ENCODE results near the gene DHX35. TPM values are rescaled to one million over a fixed set of nuclear protein-coding genes. Genes with fewer than 3 reads are reported as not detected.

The DHX35 gene
- total and polyA plus RNA-seq, 4 donors = 13.6 to 14.8 (median 14.2) TPM

DNA sequence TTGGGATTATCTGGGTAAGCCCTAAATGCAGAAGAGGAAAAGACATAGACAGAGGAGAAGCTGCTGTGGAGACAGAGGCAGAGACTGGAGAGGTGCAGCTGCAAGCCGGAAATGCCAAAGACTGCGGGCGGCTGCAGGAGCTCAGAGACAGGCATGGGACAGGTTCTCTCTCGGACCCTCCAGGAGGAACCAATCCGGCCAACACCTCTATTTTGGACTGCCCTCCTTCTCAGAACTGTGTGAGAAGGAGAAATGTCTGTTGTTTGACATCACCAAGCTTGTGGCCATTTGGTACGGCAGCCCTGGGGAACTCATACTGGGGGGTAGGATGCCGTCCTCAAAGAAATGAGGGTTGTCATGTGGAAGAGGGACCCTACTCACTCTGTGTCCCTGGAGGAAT lies 95.0 kb downstream of the DHX35 start:
- Histone ChIP-seq H3K9me3 (ENCODE audit: control insufficient read depth, insufficient read depth, low read length) (no peaks in the 10 kb centered on the region), H3K4me3 (ENCODE audit: low read depth, low read length) (no peak overlapping the region), H3K27ac (ENCODE audit: low read depth, low read length) (no peak overlapping the region), H3K27me3 (ENCODE audit: control insufficient read depth, insufficient read depth, low read length) (peaks cover 3% of the 10 kb centered on the region), H3K4me1 (ENCODE audit: control insufficient read depth, insufficient read depth, low read length) (no peaks in the 10 kb centered on the region), H3K36me3 (ENCODE audit: control insufficient read depth, insufficient read depth, low read length) (no peaks in the 10 kb centered on the region)
- DNase-seq (ENCODE audit: low read depth in 4 of 6, low spot score in 6 of 6) = no peak
- 67% methylated on average over 3 of the region's 7 CpGs for WGBS (ENCODE audit: insufficient coverage)

DNA sequence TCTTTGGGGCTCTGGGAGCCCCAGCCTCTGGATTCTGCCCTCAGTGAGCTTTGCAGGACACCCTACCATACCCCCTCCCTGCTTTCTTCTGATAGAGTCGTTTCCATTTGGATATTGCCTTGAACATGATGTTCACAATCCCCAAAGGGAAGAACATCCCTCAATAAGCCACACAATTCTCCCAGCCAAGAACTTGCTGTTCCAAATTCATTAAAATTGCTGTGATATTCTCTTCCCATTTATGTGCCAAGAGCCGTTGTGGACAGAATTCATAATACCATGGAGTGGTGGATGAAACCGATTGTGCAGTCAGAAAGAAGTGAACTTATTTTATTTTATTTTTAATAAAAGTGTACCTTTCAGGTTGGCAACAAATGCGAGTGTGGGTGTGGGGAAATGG lies 95.8 kb downstream of the DHX35 start:
- no peak overlapping the region for H3K27ac ChIP-seq (ENCODE audit: low read depth, low read length)
- 25% methylated on average over 1 of the region's 4 CpGs for WGBS (ENCODE audit: insufficient coverage)
- H3K36me3 ChIP-seq (ENCODE audit: control insufficient read depth, insufficient read depth, low read length) = no peaks in the 10 kb centered on the region
- peak in 2 of 6 donors; percentile 23 to 44 for DNase-seq (ENCODE audit: low read depth in 4 of 6, low spot score in 6 of 6)
- H3K27me3 ChIP-seq (ENCODE audit: control insufficient read depth, insufficient read depth, low read length) = peaks cover 3% of the 10 kb centered on the region
- H3K4me1 ChIP-seq (ENCODE audit: control insufficient read depth, insufficient read depth, low read length) = no peaks in the 10 kb centered on the region
- H3K9me3 ChIP-seq (ENCODE audit: control insufficient read depth, insufficient read depth, low read length) = no peaks in the 10 kb centered on the region
- H3K4me3 ChIP-seq (ENCODE audit: low read depth, low read length) = no peak overlapping the region

DNA sequence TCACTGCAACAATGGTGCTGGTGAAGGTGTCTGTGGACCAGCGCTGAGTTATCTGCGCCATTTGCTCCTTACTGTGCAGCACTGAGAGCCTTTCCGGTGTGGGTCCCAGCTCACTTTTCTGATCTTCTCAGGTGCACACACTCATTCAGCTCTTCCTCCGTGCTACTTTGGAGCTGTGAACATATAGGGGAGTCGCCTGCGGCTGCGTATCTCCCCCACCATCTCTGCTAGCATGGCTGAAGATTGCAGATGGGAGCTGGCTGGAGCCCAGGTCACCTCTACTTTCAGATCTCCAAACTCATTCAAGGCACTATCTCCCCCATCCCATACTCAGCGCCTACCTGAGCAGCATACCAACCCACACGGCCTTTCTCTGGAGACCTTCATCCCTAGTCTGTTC lies 96.9 kb downstream of the DHX35 start:
- Histone ChIP-seq H3K4me3 (ENCODE audit: low read depth, low read length) (no peak overlapping the region), H3K4me1 (ENCODE audit: control insufficient read depth, insufficient read depth, low read length) (no peaks in the 10 kb centered on the region), H3K27me3 (ENCODE audit: control insufficient read depth, insufficient read depth, low read length) (peaks cover 3% of the 10 kb centered on the region), H3K9me3 (ENCODE audit: control insufficient read depth, insufficient read depth, low read length) (no peaks in the 10 kb centered on the region), H3K27ac (ENCODE audit: low read depth, low read length) (no peak overlapping the region), H3K36me3 (ENCODE audit: control insufficient read depth, insufficient read depth, low read length) (no peaks in the 10 kb centered on the region)
- no peak for DNase-seq (ENCODE audit: low read depth in 4 of 6, low spot score in 6 of 6)
- WGBS (ENCODE audit: insufficient coverage) = 85% methylated on average over 9 of the region's 9 CpGs

DNA sequence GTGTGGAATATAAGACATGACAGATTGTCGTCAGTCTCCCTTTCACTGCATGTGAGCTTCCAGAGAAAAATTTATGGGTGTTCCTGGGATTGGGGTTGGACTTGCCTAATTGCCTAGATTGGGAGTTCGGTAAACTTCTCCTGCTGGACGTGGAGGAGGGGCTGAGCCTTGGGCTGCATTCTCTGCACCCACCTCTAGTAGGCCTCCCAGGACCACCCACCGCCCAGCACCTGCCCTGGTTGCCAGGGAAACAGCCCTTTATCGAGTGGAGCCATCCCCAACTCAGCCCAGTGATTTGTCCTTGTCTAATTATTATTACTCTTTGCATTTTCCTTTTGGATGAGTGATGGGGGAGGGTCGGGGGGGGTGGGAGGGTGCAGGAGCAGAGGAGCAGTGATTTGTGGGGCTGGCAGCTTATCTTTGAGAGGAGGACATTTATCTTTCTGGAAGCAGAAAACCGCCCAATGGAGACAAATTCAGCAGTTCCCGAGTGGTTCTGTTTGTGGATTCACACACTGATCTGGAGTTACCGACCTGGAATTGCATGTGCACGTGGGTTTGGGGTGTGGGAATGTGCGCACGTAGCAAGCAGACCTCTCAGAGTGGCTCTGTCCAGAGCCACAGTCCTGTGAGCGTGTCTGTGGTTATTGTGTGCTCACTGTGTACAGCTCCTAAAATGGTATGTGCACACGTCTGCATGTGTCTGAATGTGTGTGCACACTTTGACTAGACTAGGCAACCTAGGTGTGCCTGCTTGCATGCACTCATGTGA lies 104.5 kb downstream of the DHX35 start:
- peak in 1 of 6 donors; percentile 66 for DNase-seq (ENCODE audit: low read depth in 4 of 6, low spot score in 6 of 6)
- H3K4me3 ChIP-seq (ENCODE audit: low read depth, low read length) = no peak overlapping the region
- H3K9me3 ChIP-seq (ENCODE audit: control insufficient read depth, insufficient read depth, low read length) = no peaks in the 10 kb centered on the region
- no peak overlapping the region for H3K27ac ChIP-seq (ENCODE audit: low read depth, low read length)
- H3K36me3 ChIP-seq (ENCODE audit: control insufficient read depth, insufficient read depth, low read length) = no peaks in the 10 kb centered on the region
- no peaks in the 10 kb centered on the region for H3K4me1 ChIP-seq (ENCODE audit: control insufficient read depth, insufficient read depth, low read length)
- WGBS (ENCODE audit: insufficient coverage) = 29% methylated on average over 12 of the region's 14 CpGs
- no peaks in the 10 kb centered on the region for H3K27me3 ChIP-seq (ENCODE audit: control insufficient read depth, insufficient read depth, low read length)

DNA sequence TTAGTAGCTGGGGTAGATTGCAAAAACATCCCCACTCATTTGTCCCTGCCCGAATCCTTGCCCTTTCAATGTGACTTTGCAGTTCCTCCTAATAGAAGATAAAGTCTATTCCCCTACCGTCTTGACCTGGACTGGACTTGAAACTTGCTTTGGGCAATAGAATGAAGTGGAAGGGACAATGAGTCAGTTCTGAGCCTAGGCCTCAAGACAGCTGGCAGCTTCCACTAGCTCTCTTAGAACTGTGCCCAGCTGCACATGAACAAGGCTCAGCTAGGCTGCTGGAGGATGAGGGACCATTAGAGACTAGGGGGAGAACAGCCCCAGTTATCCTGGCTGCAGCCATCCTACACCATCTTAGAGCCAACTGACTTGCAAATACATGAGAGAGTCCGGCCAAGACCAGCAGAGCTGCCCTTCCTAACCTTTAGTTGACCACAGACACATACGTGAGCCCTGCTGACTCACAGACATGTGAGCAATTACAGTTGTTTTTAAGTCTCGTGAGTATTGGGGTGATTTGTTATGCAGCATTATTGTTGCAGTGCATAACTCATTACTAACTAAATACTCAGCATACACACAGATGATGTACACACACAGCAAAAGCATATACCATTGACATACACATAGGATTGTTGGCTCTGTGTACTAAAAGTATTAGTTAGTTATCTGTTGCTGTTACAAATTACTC lies 105.5 kb downstream of the DHX35 start:
- no peaks in the 10 kb centered on the region for H3K36me3 ChIP-seq (ENCODE audit: control insufficient read depth, insufficient read depth, low read length)
- H3K9me3 ChIP-seq (ENCODE audit: control insufficient read depth, insufficient read depth, low read length) = no peaks in the 10 kb centered on the region
- H3K27me3 ChIP-seq (ENCODE audit: control insufficient read depth, insufficient read depth, low read length) = no peaks in the 10 kb centered on the region
- no peak overlapping the region for H3K27ac ChIP-seq (ENCODE audit: low read depth, low read length)
- no peak for DNase-seq (ENCODE audit: low read depth in 4 of 6, low spot score in 6 of 6)
- no peaks in the 10 kb centered on the region for H3K4me1 ChIP-seq (ENCODE audit: control insufficient read depth, insufficient read depth, low read length)
- WGBS (ENCODE audit: insufficient coverage) = 100% methylated on average over 1 of the region's 5 CpGs
- no peak overlapping the region for H3K4me3 ChIP-seq (ENCODE audit: low read depth, low read length)

DNA sequence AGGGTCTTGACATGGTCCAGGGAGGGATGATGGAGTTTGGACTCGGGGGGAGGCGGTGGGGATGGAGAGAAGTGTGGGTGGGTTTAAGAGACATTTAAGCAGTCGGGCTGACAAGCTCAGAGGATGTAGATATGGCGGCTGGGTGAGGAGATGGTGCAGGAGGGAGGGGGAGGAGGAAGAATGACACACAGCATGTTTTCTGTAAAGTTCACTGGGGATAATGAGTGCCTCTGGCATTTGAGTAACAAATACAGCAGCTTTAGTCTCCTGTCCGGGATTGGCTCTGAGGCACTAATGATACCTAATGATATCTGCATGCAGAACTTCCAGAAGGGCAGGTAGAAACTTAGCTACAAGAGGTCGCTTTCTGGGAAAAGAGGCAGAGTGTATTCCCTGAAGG lies 107.8 kb downstream of the DHX35 start:
- Histone ChIP-seq H3K27ac (ENCODE audit: low read depth, low read length) (no peak overlapping the region), H3K9me3 (ENCODE audit: control insufficient read depth, insufficient read depth, low read length) (no peaks in the 10 kb centered on the region), H3K36me3 (ENCODE audit: control insufficient read depth, insufficient read depth, low read length) (no peaks in the 10 kb centered on the region), H3K4me1 (ENCODE audit: control insufficient read depth, insufficient read depth, low read length) (no peaks in the 10 kb centered on the region), H3K27me3 (ENCODE audit: control insufficient read depth, insufficient read depth, low read length) (no peaks in the 10 kb centered on the region), H3K4me3 (ENCODE audit: low read depth, low read length) (no peak overlapping the region)
- 71% methylated on average over 6 of the region's 6 CpGs for WGBS (ENCODE audit: insufficient coverage)
- no peak for DNase-seq (ENCODE audit: low read depth in 4 of 6, low spot score in 6 of 6)

DNA sequence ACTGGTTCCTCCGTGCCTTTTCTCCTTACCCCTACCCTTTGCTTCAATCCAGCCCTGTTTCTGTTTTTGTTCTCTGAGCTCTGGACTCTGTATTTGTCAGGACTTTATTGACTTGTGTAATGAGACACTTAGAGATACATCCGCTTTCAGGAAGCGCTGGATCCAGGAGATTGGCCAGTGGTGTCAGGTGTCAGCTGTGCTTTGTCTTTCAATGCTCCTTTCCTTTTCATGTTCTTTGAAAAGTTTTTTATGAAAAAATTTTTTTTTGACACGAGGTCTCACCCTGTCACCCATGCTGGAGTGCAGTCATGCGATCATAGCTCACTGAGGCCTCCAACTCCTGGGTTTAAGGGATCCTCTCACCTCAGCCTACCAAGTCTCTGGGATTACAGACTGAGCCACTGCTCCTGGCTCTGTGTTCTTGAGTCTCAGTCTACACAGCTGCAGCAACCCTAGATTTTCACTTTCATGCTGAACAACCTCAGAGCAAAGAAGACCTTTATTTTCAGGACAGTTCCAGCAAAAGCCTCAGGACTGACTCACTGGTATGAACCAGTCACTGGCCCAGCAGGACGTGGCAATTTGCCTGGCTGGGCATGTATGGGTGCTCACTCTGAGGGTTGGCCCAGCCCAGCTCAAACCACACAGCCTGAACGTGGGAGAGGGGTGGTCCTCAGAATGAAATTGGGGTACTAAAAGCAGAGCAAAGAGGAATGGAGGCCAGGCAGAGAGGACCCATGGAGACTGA lies 108.5 kb downstream of the DHX35 start:
- no peak overlapping the region for H3K27ac ChIP-seq (ENCODE audit: low read depth, low read length)
- no peaks in the 10 kb centered on the region for H3K4me1 ChIP-seq (ENCODE audit: control insufficient read depth, insufficient read depth, low read length)
- H3K27me3 ChIP-seq (ENCODE audit: control insufficient read depth, insufficient read depth, low read length) = no peaks in the 10 kb centered on the region
- 72% methylated on average over 5 of the region's 7 CpGs for whole genome bisulfite sequencing (ENCODE audit: insufficient coverage)
- no peak overlapping the region for H3K4me3 ChIP-seq (ENCODE audit: low read depth, low read length)
- H3K36me3 ChIP-seq (ENCODE audit: control insufficient read depth, insufficient read depth, low read length) = no peaks in the 10 kb centered on the region
- DNase-seq (ENCODE audit: low read depth in 4 of 6, low spot score in 6 of 6) = no peak
- no peaks in the 10 kb centered on the region for H3K9me3 ChIP-seq (ENCODE audit: control insufficient read depth, insufficient read depth, low read length)

DNA sequence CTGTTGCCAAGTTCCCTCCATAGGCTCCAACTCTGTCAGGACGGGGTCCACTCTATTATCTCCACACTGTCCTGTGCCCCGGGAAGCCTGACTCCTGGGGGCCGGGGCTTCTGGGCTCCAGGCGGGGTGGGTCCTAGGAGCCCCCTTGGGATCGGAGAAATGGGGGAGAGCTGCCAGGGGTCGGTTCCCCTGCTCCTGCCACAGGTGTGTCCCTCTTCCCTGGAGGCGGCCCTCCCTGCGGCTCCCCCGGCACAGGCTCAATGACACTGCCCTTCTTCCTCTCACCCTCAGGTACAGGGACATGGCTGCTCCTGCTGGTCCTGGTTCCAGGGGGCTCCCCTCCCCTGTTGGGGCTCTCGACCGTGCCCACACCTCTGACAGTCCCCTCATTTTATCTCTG lies 110.0 kb downstream of the DHX35 start:
- WGBS (ENCODE audit: insufficient coverage) = 97% methylated on average over 4 of the region's 11 CpGs
- H3K4me1 ChIP-seq (ENCODE audit: control insufficient read depth, insufficient read depth, low read length) = no peaks in the 10 kb centered on the region
- H3K27me3 ChIP-seq (ENCODE audit: control insufficient read depth, insufficient read depth, low read length) = no peaks in the 10 kb centered on the region
- H3K4me3 ChIP-seq (ENCODE audit: low read depth, low read length) = no peak overlapping the region
- no peak for DNase-seq (ENCODE audit: low read depth in 4 of 6, low spot score in 6 of 6)
- no peak overlapping the region for H3K27ac ChIP-seq (ENCODE audit: low read depth, low read length)
- H3K9me3 ChIP-seq (ENCODE audit: control insufficient read depth, insufficient read depth, low read length) = no peaks in the 10 kb centered on the region
- no peaks in the 10 kb centered on the region for H3K36me3 ChIP-seq (ENCODE audit: control insufficient read depth, insufficient read depth, low read length)

DNA sequence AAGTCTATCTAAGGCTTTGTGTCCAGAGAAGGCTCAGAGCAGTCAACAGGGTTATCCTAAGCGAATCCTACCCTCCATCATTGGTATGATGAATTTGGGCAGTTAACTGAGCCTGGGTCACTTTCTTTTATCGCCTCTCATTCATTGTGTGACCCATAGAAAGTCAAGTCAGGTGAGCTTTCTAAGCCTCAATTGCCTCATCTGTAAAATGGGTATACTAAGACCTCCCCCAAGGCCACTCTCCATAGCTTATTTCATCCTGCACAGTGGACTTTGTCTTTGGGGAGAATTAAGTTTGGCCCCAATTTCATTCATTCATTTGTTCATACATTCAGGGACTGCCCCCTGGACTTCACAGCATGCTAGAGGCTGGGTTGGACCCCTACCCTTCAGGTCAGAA lies 110.5 kb downstream of the DHX35 start:
- no peaks in the 10 kb centered on the region for H3K9me3 ChIP-seq (ENCODE audit: control insufficient read depth, insufficient read depth, low read length)
- H3K27ac ChIP-seq (ENCODE audit: low read depth, low read length) = no peak overlapping the region
- H3K4me3 ChIP-seq (ENCODE audit: low read depth, low read length) = no peak overlapping the region
- WGBS (ENCODE audit: insufficient coverage) = 100% methylated on average over 1 of the region's 2 CpGs
- no peaks in the 10 kb centered on the region for H3K4me1 ChIP-seq (ENCODE audit: control insufficient read depth, insufficient read depth, low read length)
- DNase-seq (ENCODE audit: low read depth in 4 of 6, low spot score in 6 of 6) = no peak
- no peaks in the 10 kb centered on the region for H3K27me3 ChIP-seq (ENCODE audit: control insufficient read depth, insufficient read depth, low read length)
- no peaks in the 10 kb centered on the region for H3K36me3 ChIP-seq (ENCODE audit: control insufficient read depth, insufficient read depth, low read length)

Measured in spinal cord (tissue), 10 donors.